Keratinocyte (primary cell): ENCODE measurements around the gene CCR5. TPM values are rescaled to one million over a fixed set of nuclear protein-coding genes. Genes with fewer than 3 reads are reported as not detected.

Experiments used
- DNase-seq: peaks from one replicate; pipeline ENCODE4 v3.0.0-alpha.2; 2011; ENCODE audit warnings: low read depth, missing footprints, low spot score
- FAIRE-seq: peaks from 2 replicates; lab custom pipeline; 2011; peaks lifted over from hg19 to GRCh38; lab: Jason Lieb, UNC
- H2AFZ ChIP-seq: 2 replicates; pipeline ENCODE4 v1.6.0; 2012; ENCODE audit warnings: low read length, control low read depth, inconsistent platforms; ENCODE audit not compliant: control insufficient read depth
- H3K27ac ChIP-seq: 2 replicates; pipeline ENCODE4 v1.5.1; 2011; ENCODE audit warnings: low read length; ENCODE audit not compliant: control insufficient read depth, insufficient read depth
- H3K27me3 ChIP-seq: 3 replicates; pipeline ENCODE4 v1.6.0; 2011; ENCODE audit warnings: low read length; ENCODE audit not compliant: control insufficient read depth, insufficient read depth; ENCODE audit errors: extremely low read depth
- H3K36me3 ChIP-seq, 2 experiments: 2 replicates in 1 of 2; 3 replicates in 1 of 2; pipeline ENCODE4 v1.5.1; 2011; ENCODE audit warnings: low read length in 2 of 2, mild to moderate bottlenecking in 1 of 2; ENCODE audit not compliant: control insufficient read depth in 2 of 2, insufficient read depth in 2 of 2; ENCODE audit errors: extremely low read depth in 1 of 2
- H3K4me1 ChIP-seq: 3 replicates; pipeline ENCODE4 v1.5.1; 2011; ENCODE audit warnings: low read length; ENCODE audit not compliant: control insufficient read depth, insufficient read depth; ENCODE audit errors: extremely low read depth
- H3K4me2 ChIP-seq: 3 replicates; pipeline ENCODE4 v1.6.0; 2011; ENCODE audit warnings: low read depth, low read length; ENCODE audit not compliant: control insufficient read depth, insufficient read depth; ENCODE audit errors: extremely low read depth
- H3K4me3 ChIP-seq, 3 experiments: fragments of 200-600 bp in 1 of 3; sonication (generic) in 1 of 3; 2 replicates in 2 of 3; 3 replicates in 1 of 3; pipeline ENCODE4 v1.5.1; 2011 to 2016; ENCODE audit warnings: low read length in 3 of 3, mild to moderate bottlenecking in 3 of 3, control low read depth in 2 of 3, inconsistent platforms in 1 of 3, low read depth in 1 of 3, mixed read lengths in 1 of 3, mixed run types in 1 of 3, moderate library complexity in 1 of 3; ENCODE audit not compliant: control insufficient read depth in 2 of 3, insufficient read depth in 2 of 3; ENCODE audit errors: extremely low read depth in 1 of 3
- H3K79me2 ChIP-seq: 2 replicates; pipeline ENCODE4 v1.6.0; 2012; ENCODE audit warnings: low read length; ENCODE audit not compliant: control insufficient read depth, insufficient read depth
- H3K9ac ChIP-seq: 3 replicates; pipeline ENCODE4 v1.6.0; 2011; ENCODE audit warnings: low read length; ENCODE audit not compliant: control insufficient read depth, insufficient read depth; ENCODE audit errors: extremely low read depth
- H3K9me1 ChIP-seq: 3 replicates; pipeline ENCODE4 v1.6.0; 2011; ENCODE audit warnings: low read length; ENCODE audit not compliant: control insufficient read depth, insufficient read depth; ENCODE audit errors: extremely low read depth
- H3K9me3 ChIP-seq: 2 replicates; pipeline ENCODE4 v1.5.1; 2012; ENCODE audit warnings: low read depth, low read length; ENCODE audit not compliant: control insufficient read depth
- H4K20me1 ChIP-seq: 3 replicates; pipeline ENCODE4 v1.6.0; 2011; ENCODE audit warnings: low read length; ENCODE audit not compliant: control insufficient read depth, insufficient read depth; ENCODE audit errors: extremely low read depth
- CTCF ChIP-seq, 3 experiments: IDR thresholded peaks in 1 of 3; conservative IDR thresholded peaks in 1 of 3; optimal IDR thresholded peaks in 1 of 3; 2 replicates in 2 of 3; 3 replicates in 1 of 3; pipeline versions ENCODE3 to v1.5.1; 2011; ENCODE audit warnings: low read length in 3 of 3, mild to moderate bottlenecking in 3 of 3, moderate library complexity in 2 of 3, control low read depth in 1 of 3, inconsistent platforms in 1 of 3; ENCODE audit not compliant: insufficient read depth in 2 of 3; ENCODE audit errors: extremely low read depth in 1 of 3
- EZH2 ChIP-seq: IDR thresholded peaks from one replicate; pipeline ENCODE4 v1.6.1; 2012; ENCODE audit warnings: inconsistent platforms, mild to moderate bottlenecking, low read length, moderate library complexity
- dilution Hi-C: fragments of 300-500 bp; cut with MboI; formaldehyde crosslinking; loops from one replicate; pipeline ENCODE4 v1.7.0; 2020; ENCODE audit warnings: low sequenced_read_pairs; ENCODE audit not compliant: extremely low pct_ligation_motif_present
- polyA minus RNA-seq, 3 experiments: library from RNA; depleted of rRNA, polyadenylated mRNA; stranded (reverse); fragments of >200 nt; gene quantifications; 1 replicate in 1 of 3; 2 replicates in 1 of 3; 3 replicates in 1 of 3; pipeline ENCODE4 v1.2.3, GENCODE V29; 2011
- polyA plus RNA-seq, 5 experiments: library from polyadenylated mRNA; depleted of rRNA in 3 of 5; stranded (reverse) in 3 of 5; stranded (forward) in 1 of 5; unstranded in 1 of 5; fragments of >200 nt; gene quantifications; 1 replicate in 1 of 5; 2 replicates in 3 of 5; 3 replicates in 1 of 5; pipeline versions ENCODE4 v1.2.1 to v1.2.3, GENCODE V29; 2011 to 2012; ENCODE audit warnings: missing spikeins in 2 of 5, low read depth in 1 of 5, low replicate concordance in 1 of 5

Gene CCR5
- polyA plus RNA-seq = 0.07 to 0.54 TPM (median 0.14 TPM) in 3 replicates
- not detected for polyA plus RNA-seq (2011; ENCODE audit: low read depth)
- polyA plus RNA-seq (2011; cell fraction: cytosol; rRNA removed) = 0.03 and 0.17 TPM in 2 replicates
- polyA plus RNA-seq (2011; cell fraction: nucleus; rRNA removed) = 0.33 and 0.43 TPM in 2 replicates
- 0.10 and 0.18 TPM in 2 replicates for polyA plus RNA-seq (2012; ENCODE audit: low replicate concordance)
- polyA minus RNA-seq = 0.49 TPM in 1 of 3 replicates, not detected in the others
- not detected for polyA minus RNA-seq (2011; cell fraction: cytosol; rRNA and poly(A)+ RNA removed)
- 0.11 and 0.62 TPM in 2 replicates for polyA minus RNA-seq (2011; cell fraction: nucleus; rRNA and poly(A)+ RNA removed)

GRCh38 chr3:46370839-46371518 is at the start of gene CCR5:
TSS of gene CCR5 (plus strand) at chr3:46370946. CDS start at chr3:46372903, 1,957 bp downstream.
- no peak within 1 kb of the TSS for H3K27ac ChIP-seq
- no peaks in the 10 kb centered on the region for H3K79me2 ChIP-seq
- no peak within 1 kb of the TSS for H3K4me2 ChIP-seq
- DNase-seq (no peak), FAIRE-seq (peak; percentile 55)
- dilution Hi-C loops = no loop called here
- no peak within 1 kb of the TSS for H2AFZ ChIP-seq
- H3K4me1 ChIP-seq = no peaks in the 10 kb centered on the region
- H3K9me3 ChIP-seq = no peaks in the 10 kb centered on the region
- no peaks in the 10 kb centered on the region for H4K20me1 ChIP-seq
- H3K4me3 ChIP-seq = no peak within 1 kb of the TSS
- H3K36me3 ChIP-seq = no peaks in the 10 kb centered on the region
- peaks cover 7% of the 10 kb centered on the region for H3K27me3 ChIP-seq
- H3K9ac ChIP-seq = no peak within 1 kb of the TSS
- H3K9me1 ChIP-seq = no peaks in the 10 kb centered on the region
- TF ChIP-seq EZH2 = no peak
- TF ChIP-seq CTCF (optimal IDR thresholded peaks at IDR 0.05 in 1 of 3, IDR thresholded peaks at IDR 0.05 in 1 of 3, conservative IDR thresholded peaks at IDR 0.05 in 1 of 3; ENCODE audit: extremely low read depth in 1 of 3, insufficient read depth in 2 of 3, low read length in 3 of 3) = no peak

GRCh38 chr3:46321461-46322104 is 49.2 kb upstream of the CCR5 start:
- DNase-seq = no peak
- Histone ChIP-seq H2AFZ (no peak overlapping the region), H4K20me1 (no peaks in the 10 kb centered on the region), H3K36me3 (no peaks in the 10 kb centered on the region), H3K9me3 (no peaks in the 10 kb centered on the region), H3K9me1 (no peaks in the 10 kb centered on the region), H3K9ac (no peak overlapping the region), H3K4me2 (no peak overlapping the region), H3K27ac (no peak overlapping the region), H3K27me3 (peaks cover 6% of the 10 kb centered on the region), H3K79me2 (no peaks in the 10 kb centered on the region), H3K4me3 (no peak overlapping the region), H3K4me1 (no peaks in the 10 kb centered on the region)
- no peak for TF ChIP-seq EZH2
- TF ChIP-seq CTCF (optimal IDR thresholded peaks at IDR 0.05 in 1 of 3, IDR thresholded peaks at IDR 0.05 in 1 of 3, conservative IDR thresholded peaks at IDR 0.05 in 1 of 3; ENCODE audit: extremely low read depth in 1 of 3, insufficient read depth in 2 of 3, low read length in 3 of 3) = no peak
- FAIRE-seq = no peak
- dilution Hi-C loops = no loop called here
